ENCODE data around the gene EMD.
"Not testable (repeated sequence)": the region's sequence is repeated elsewhere in the genome, so short reads cannot be mapped to it uniquely, and the experiment has no call there.

Gene EMD

GRCh38 chrX:154371017-154371788, 7.9 kb upstream of the EMD start:
- peak; percentile 83 for DNase-seq (ENCODE audit: low spot score)

GRCh38 chrX:154371789-154372300, 7.2 kb upstream of the EMD start:
- DNase-seq (ENCODE audit: low spot score): no peak

- no peak for DNase-seq (ENCODE audit: low spot score)
These were observed 6.5 kb upstream of the EMD start for GRCh38 chrX:154372612-154373022.

- no peak for DNase-seq (ENCODE audit: low spot score)
These were observed 5.5 kb upstream of the EMD start for GRCh38 chrX:154373340-154374306.

GRCh38 chrX:154374313-154375155, 4.6 kb upstream of the EMD start, which contains the start of gene FLNA:
FLNA (minus strand) TSS chrX:154374634; CDS start chrX:154371245, 3,389 bp downstream.
- DNase-seq (ENCODE audit: low spot score): no peak

GRCh38 chrX:154375156-154375504, 4.0 kb upstream of the EMD start:
- no peak for DNase-seq (ENCODE audit: low spot score)

GRCh38 chrX:154376774-154377173, 2.3 kb upstream of the EMD start:
- DNase-seq (ENCODE audit: low spot score): no peak

- no peak for DNase-seq (ENCODE audit: low spot score)
These were observed 866 bp upstream of the EMD start for GRCh38 chrX:154378059-154378798.

- DNase-seq (ENCODE audit: low spot score): no peak
These were observed 465 bp downstream of the EMD start for GRCh38 chrX:154379569-154379951.

GRCh38 chrX:154380153-154380552, 1.1 kb downstream of the EMD start:
- no peak for DNase-seq (ENCODE audit: low spot score)

GRCh38 chrX:154380787-154381186, 1.7 kb downstream of the EMD start:
- DNase-seq (ENCODE audit: low spot score): no peak

GRCh38 chrX:154381271-154381670, 2.2 kb downstream of the EMD start:
- no peak for DNase-seq (ENCODE audit: low spot score)

GRCh38 chrX:154382483-154383069, 3.5 kb downstream of the EMD start:
- no peak for DNase-seq (ENCODE audit: low spot score)

GRCh38 chrX:154383359-154384283, 4.5 kb downstream of the EMD start:
- no peak for DNase-seq (ENCODE audit: low spot score)

GRCh38 chrX:154384284-154384892, 5.3 kb downstream of the EMD start:
- no peak for DNase-seq (ENCODE audit: low spot score)

- DNase-seq (ENCODE audit: low spot score): not testable (repeated sequence)
These were observed 9.0 kb downstream of the EMD start for GRCh38 chrX:154388094-154388493.

GRCh38 chrX:154388649-154389048, 9.6 kb downstream of the EMD start:
- DNase-seq (ENCODE audit: low spot score): not testable (repeated sequence)

GRCh38 chrX:154389812-154390747, 11.0 kb downstream of the EMD start:
- not testable (repeated sequence) for DNase-seq (ENCODE audit: low spot score)
